HG02884 (cell line): ENCODE measurements around the gene SYCP2L.
"Not testable (repeated sequence)": the region's sequence is repeated elsewhere in the genome, so short reads cannot be mapped to it uniquely, and the experiment has no call there.

ENCODE experiments used
- ATAC-seq: cut with Tn5 transposase; IDR thresholded peaks from one replicate; pipeline ENCODE4 v1.9.1; 2021; ENCODE audit warnings: mild to moderate bottlenecking, moderate library complexity; ENCODE audit not compliant: unreplicated experiment

The SYCP2L gene

GRCh38 chr6:10877871-10878270 is 9.0 kb upstream of the SYCP2L start:
- no peak for ATAC-seq

- no peak for ATAC-seq
These were observed 6.5 kb upstream of the SYCP2L start for GRCh38 chr6:10880366-10880765.

- not testable (repeated sequence) for ATAC-seq
These were observed 4.6 kb upstream of the SYCP2L start for GRCh38 chr6:10882253-10882630.

GRCh38 chr6:10882657-10883171 is 4.1 kb upstream of the SYCP2L start:
- no peak for ATAC-seq

GRCh38 chr6:10883312-10884244 is 3.3 kb upstream of the SYCP2L start:
- ATAC-seq, result no peak

- no peak for ATAC-seq
These were observed 2.4 kb upstream of the SYCP2L start for GRCh38 chr6:10884245-10884972.

- not testable (repeated sequence) for ATAC-seq
These were observed 524 bp upstream of the SYCP2L start for GRCh38 chr6:10886365-10886690.

- no peak for ATAC-seq
These were observed 3.3 kb downstream of the SYCP2L start for GRCh38 chr6:10890151-10890550.

GRCh38 chr6:10891960-10892359 is 5.1 kb downstream of the SYCP2L start:
- no peak for ATAC-seq

- ATAC-seq, result no peak
These were observed 8.1 kb downstream of the SYCP2L start for GRCh38 chr6:10894958-10895357.

GRCh38 chr6:10896691-10897090 is 9.8 kb downstream of the SYCP2L start:
- no peak for ATAC-seq

GRCh38 chr6:10901770-10902169 is 14.9 kb downstream of the SYCP2L start:
- ATAC-seq, result peak; percentile 97

- no peak for ATAC-seq
These were observed 17.2 kb downstream of the SYCP2L start for GRCh38 chr6:10904015-10904414.

- no peak for ATAC-seq
These were observed 21.4 kb downstream of the SYCP2L start for GRCh38 chr6:10908228-10908627.

- not testable (repeated sequence) for ATAC-seq
These were observed 32.7 kb downstream of the SYCP2L start for GRCh38 chr6:10919520-10919919.

- ATAC-seq, result no peak
These were observed 46.3 kb downstream of the SYCP2L start for GRCh38 chr6:10933126-10933525.

- no peak for ATAC-seq
These were observed 53.0 kb downstream of the SYCP2L start for GRCh38 chr6:10939840-10940239.

- ATAC-seq, result no peak
These were observed 59.0 kb downstream of the SYCP2L start for GRCh38 chr6:10945845-10946244.

- no peak for ATAC-seq
These were observed 61.1 kb downstream of the SYCP2L start for GRCh38 chr6:10947966-10948365.

- no peak for ATAC-seq
These were observed 63.0 kb downstream of the SYCP2L start for GRCh38 chr6:10949579-10950490.
